OCI-LY7 (cell line): ENCODE results near the gene TGFBR3. TPM values are rescaled to one million over a fixed set of nuclear protein-coding genes. Genes with fewer than 3 reads are reported as not detected.

ENCODE experiments used
- BruUV-seq: library from RNA; stranded (reverse); fragments of 400-500 nt; replicated peaks from 2 replicates; lab custom pipeline; 2021; lab: Mats Ljungman, UMichigan
- CTCF ChIA-PET: fragments of 300-600 bp; sonication (Branson Sonifier 250); formaldehyde crosslinking; loops from one replicate; lab custom pipeline; 2022; ENCODE audit warnings: antibody characterized with exemption; ENCODE audit not compliant: unreplicated experiment; lab: Charles Lee
- POLR2A ChIA-PET: fragments of 300-600 bp; sonication (Branson Sonifier 250); formaldehyde crosslinking; loops from one replicate; lab custom pipeline; 2022; ENCODE audit warnings: antibody characterized with exemption; lab: Charles Lee
- DNase-seq: peaks from one replicate; pipeline ENCODE4 v3.0.0-alpha.2; 2015; ENCODE audit warnings: low spot score
- H2AFZ ChIP-seq: fragments of 200-600 bp; sonication (generic), shearing (Covaris generic); 2 replicates; pipeline ENCODE4 v1.6.1; 2014; ENCODE audit warnings: mild to moderate bottlenecking, antibody characterized with exemption, low read length, moderate library complexity
- H3K27ac ChIP-seq: fragments of 200-600 bp; sonication (generic); 2 replicates; pipeline ENCODE4 v1.5.1; 2014; ENCODE audit warnings: mixed run types, low read depth, mild to moderate bottlenecking, moderate library complexity, low read length, inconsistent platforms; ENCODE audit not compliant: poor library complexity, severe bottlenecking
- H3K36me3 ChIP-seq: fragments of 200-600 bp; sonication (generic); 2 replicates; pipeline ENCODE4 v1.6.1; 2014; ENCODE audit warnings: mild to moderate bottlenecking, antibody characterized with exemption, low read length, moderate library complexity, mixed read lengths; ENCODE audit not compliant: insufficient read depth
- H3K4me1 ChIP-seq: fragments of 200-600 bp; sonication (generic); 2 replicates; pipeline ENCODE4 v1.5.1; 2014; ENCODE audit warnings: mild to moderate bottlenecking, low read length; ENCODE audit not compliant: insufficient read depth, poor library complexity, severe bottlenecking
- H3K4me2 ChIP-seq: fragments of 200-600 bp; sonication (generic); 2 replicates; pipeline ENCODE4 v1.6.1; 2014; ENCODE audit warnings: mild to moderate bottlenecking, low read length
- H3K4me3 ChIP-seq: fragments of 200-600 bp; sonication (generic); 2 replicates; pipeline ENCODE4 v1.5.1; 2014; ENCODE audit warnings: mild to moderate bottlenecking, low read depth, low read length; ENCODE audit not compliant: poor library complexity, severe bottlenecking
- H3K79me2 ChIP-seq: fragments of 200-600 bp; sonication (generic); 2 replicates; pipeline ENCODE4 v1.6.1; 2016; ENCODE audit warnings: low read depth, mild to moderate bottlenecking, low read length, moderate library complexity, mixed read lengths; ENCODE audit not compliant: insufficient read depth
- H3K9me2 ChIP-seq: fragments of 200-600 bp; sonication (generic); 2 replicates; pipeline ENCODE4 v1.6.1; 2016; ENCODE audit warnings: mild to moderate bottlenecking, low read length, mixed read lengths; ENCODE audit not compliant: insufficient read depth
- H3K9me3 ChIP-seq: fragments of 200-600 bp; sonication (generic); 2 replicates; pipeline ENCODE4 v1.6.1; 2014; ENCODE audit warnings: mild to moderate bottlenecking, mixed run types, low read length, mixed read lengths
- H4K20me1 ChIP-seq: fragments of 200-600 bp; sonication (generic); 2 replicates; pipeline ENCODE4 v1.6.1; 2014; ENCODE audit warnings: mild to moderate bottlenecking, antibody characterized with exemption, low read length, moderate library complexity, mixed read lengths; ENCODE audit not compliant: insufficient read depth
- EZH2phosphoT487 ChIP-seq: fragments of 200-600 bp; sonication (generic); IDR thresholded peaks from 2 replicates; pipeline ENCODE4 v1.6.1; 2018; ENCODE audit warnings: low read depth, borderline replicate concordance, mild to moderate bottlenecking, mixed run types, antibody characterized with exemption, low read length, moderate library complexity, mixed read lengths
- intact Hi-C: fragments of 100-400 bp; cut with micrococcal nuclease; formaldehyde crosslinking; loops from one replicate; pipeline ENCODE4 v1.10.0; 2022; ENCODE audit not compliant: unreplicated experiment
- total RNA-seq, 2 experiments: library from RNA; depleted of rRNA in 1 of 2; stranded (reverse); fragments of >200 nt in 1 of 2; shearing (Covaris generic) in 1 of 2; gene quantifications; 2 replicates each; pipeline ENCODE4 v1.2.3, GENCODE V29; 2014 to 2022
- TF ChIP-seq, protein P1 (sequence below): fragments of 200-600 bp; sonication (generic); conservative IDR thresholded peaks from 2 replicates; pipeline ENCODE4 v1.5.1; 2014; ENCODE audit warnings: mild to moderate bottlenecking, antibody characterized with exemption, low read length, moderate library complexity, mixed read lengths

The TGFBR3 gene
- total RNA-seq, 2 experiments from 2014 or later, result not detected

DNA sequence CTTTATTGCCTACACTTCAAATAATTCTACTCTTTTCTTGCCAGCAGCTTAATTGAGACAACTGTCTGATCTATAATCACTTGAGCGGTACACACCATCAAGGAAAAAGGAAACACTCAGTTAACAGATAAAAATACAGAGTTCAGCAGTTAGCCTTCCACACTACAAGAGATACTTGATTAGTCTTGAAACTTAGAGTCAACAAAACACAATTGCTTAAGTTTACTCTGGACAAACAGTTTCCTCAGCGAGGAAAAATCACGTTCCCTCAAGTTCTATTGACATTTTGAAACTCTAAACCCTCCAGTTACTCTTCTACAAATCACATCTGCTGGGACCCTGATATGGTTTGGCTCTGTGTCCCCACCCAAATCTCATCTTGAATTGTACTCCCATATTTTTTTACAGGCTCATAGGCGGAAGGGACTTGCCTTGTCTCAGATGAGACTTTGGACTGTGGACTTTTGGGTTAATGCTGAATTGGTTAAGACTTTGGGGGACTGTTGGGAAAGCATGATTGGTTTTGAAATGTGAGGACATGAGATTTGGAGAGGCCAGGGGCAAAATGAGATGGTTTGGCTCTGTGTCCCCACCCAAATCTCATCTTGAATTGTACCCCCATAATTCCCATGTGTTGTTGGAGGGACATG, 244.9 kb downstream of the TGFBR3 start:
- H3K79me2 ChIP-seq, result no peaks in the 10 kb centered on the region
- CTCF ChIA-PET, result no interaction called here
- H3K9me3 ChIP-seq, result no peaks in the 10 kb centered on the region
- H4K20me1 ChIP-seq, result no peaks in the 10 kb centered on the region
- TF ChIP-seq, protein P1, sequence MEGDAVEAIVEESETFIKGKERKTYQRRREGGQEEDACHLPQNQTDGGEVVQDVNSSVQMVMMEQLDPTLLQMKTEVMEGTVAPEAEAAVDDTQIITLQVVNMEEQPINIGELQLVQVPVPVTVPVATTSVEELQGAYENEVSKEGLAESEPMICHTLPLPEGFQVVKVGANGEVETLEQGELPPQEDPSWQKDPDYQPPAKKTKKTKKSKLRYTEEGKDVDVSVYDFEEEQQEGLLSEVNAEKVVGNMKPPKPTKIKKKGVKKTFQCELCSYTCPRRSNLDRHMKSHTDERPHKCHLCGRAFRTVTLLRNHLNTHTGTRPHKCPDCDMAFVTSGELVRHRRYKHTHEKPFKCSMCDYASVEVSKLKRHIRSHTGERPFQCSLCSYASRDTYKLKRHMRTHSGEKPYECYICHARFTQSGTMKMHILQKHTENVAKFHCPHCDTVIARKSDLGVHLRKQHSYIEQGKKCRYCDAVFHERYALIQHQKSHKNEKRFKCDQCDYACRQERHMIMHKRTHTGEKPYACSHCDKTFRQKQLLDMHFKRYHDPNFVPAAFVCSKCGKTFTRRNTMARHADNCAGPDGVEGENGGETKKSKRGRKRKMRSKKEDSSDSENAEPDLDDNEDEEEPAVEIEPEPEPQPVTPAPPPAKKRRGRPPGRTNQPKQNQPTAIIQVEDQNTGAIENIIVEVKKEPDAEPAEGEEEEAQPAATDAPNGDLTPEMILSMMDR, result no peak
- no peak for TF ChIP-seq EZH2phosphoT487
- no TSS peak for BruUV-seq
- H3K4me1 ChIP-seq, result no peaks in the 10 kb centered on the region
- POLR2A ChIA-PET, result interaction anchor here (0.5 kb wide), 1 partner anchor 199 kb away, joined by 6 read pairs; no protein-coding TSS in a partner anchor
- no peak overlapping the region for H3K27ac ChIP-seq
- no peak for DNase-seq
- H3K4me2 ChIP-seq, result no peak overlapping the region
- H2AFZ ChIP-seq, result no peak overlapping the region
- intact Hi-C loops, result no loop called here
- H3K36me3 ChIP-seq, result no peaks in the 10 kb centered on the region
- H3K4me3 ChIP-seq, result no peak overlapping the region
- H3K9me2 ChIP-seq, result no peaks in the 10 kb centered on the region

DNA sequence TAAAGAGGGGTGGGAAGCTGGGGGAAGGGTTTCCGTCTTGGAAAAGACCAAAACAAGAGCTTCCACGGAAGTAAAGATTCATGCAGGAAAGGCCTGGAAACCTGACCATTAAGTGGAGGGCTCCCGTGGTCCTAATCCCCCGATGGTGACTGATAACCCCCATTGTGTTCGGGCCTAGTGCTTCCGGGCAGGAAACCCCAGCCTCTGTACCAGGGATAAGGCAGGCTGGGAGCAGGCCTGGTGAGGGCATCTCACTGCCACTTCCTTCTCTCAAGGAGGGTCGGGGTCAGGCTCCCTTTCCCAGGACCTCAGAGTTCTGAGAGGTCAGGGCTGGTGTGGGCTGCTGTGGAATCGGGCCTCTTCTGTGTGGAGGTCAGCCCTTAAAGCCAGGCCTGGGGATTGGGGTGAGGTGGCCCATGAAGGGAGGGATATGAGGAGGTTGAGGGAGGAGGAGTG, 248.4 kb downstream of the TGFBR3 start:
- H3K36me3 ChIP-seq, result no peaks in the 10 kb centered on the region
- H4K20me1 ChIP-seq, result no peaks in the 10 kb centered on the region
- no peak for TF ChIP-seq EZH2phosphoT487
- TF ChIP-seq, protein P1, result no peak
- no peaks in the 10 kb centered on the region for H3K4me1 ChIP-seq
- no peak overlapping the region for H2AFZ ChIP-seq
- no peak overlapping the region for H3K4me2 ChIP-seq
- no peaks in the 10 kb centered on the region for H3K9me2 ChIP-seq
- no peaks in the 10 kb centered on the region for H3K9me3 ChIP-seq
- no peak for DNase-seq
- CTCF ChIA-PET, result no interaction called here
- POLR2A ChIA-PET, result no interaction called here
- no peaks in the 10 kb centered on the region for H3K79me2 ChIP-seq
- no peak overlapping the region for H3K4me3 ChIP-seq
- no peak overlapping the region for H3K27ac ChIP-seq
- no TSS peak for BruUV-seq
- intact Hi-C loops, result no loop called here

DNA sequence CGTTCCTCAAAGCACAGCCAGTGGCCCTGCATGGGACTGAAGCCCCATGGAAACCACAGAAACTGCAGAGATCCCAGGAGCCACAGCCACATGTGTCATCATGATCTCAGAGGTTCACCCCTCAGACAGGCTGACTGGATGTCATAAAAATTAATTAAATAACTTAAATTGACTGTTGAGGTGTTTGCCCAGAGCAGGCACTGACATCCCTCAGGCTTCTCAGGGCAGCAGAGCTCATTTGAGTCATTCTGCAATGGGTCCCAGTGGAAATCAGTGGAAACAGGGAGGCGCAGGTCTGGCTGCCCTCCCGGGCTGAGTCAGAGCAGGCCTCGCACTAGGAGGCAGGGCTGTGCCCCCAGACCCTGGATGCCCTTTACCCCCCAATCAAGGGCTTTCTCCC, 250.2 kb downstream of the TGFBR3 start:
- POLR2A ChIA-PET, result no interaction called here
- TF ChIP-seq, protein P1, result no peak
- no peak for TF ChIP-seq EZH2phosphoT487
- H2AFZ ChIP-seq, result no peak overlapping the region
- DNase-seq, result no peak
- no peaks in the 10 kb centered on the region for H3K79me2 ChIP-seq
- H4K20me1 ChIP-seq, result no peaks in the 10 kb centered on the region
- H3K4me2 ChIP-seq, result no peak overlapping the region
- intact Hi-C loops, result no loop called here
- CTCF ChIA-PET, result no interaction called here
- no TSS peak for BruUV-seq
- no peak overlapping the region for H3K27ac ChIP-seq
- H3K4me1 ChIP-seq, result no peaks in the 10 kb centered on the region
- no peaks in the 10 kb centered on the region for H3K9me3 ChIP-seq
- no peaks in the 10 kb centered on the region for H3K9me2 ChIP-seq
- H3K36me3 ChIP-seq, result no peaks in the 10 kb centered on the region
- H3K4me3 ChIP-seq, result no peak overlapping the region
